HG03025 (cell line): ENCODE data around the gene CDKAL1.
"Not testable (repeated sequence)": the region's sequence is repeated elsewhere in the genome, so short reads cannot be mapped to it uniquely, and the experiment has no call there.

Experiments used
- ATAC-seq: cut with Tn5 transposase; IDR thresholded peaks from one replicate; pipeline ENCODE4 v1.9.1; 2021; ENCODE audit warnings: mild to moderate bottlenecking, moderate library complexity; ENCODE audit not compliant: unreplicated experiment, low FRiP score

Gene CDKAL1

DNA sequence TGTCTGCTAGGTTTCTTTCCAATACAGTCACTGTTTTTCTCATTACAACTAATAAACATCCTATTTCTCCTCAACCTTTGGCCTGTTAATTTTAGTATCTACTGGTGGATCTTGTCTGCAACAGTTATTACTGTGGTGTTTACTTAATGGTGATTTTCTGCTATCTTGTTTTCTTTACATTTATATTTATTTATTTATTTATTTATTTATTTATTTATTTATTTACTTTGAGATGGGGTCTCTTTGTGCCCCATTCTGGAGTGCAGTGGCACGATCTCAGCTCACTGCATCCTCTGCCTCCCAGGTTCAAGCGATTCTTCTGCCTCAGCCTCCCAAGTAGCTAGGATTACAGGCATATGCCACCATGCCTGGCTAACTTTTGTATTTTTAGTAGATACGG lies 15.1 kb downstream of the CDKAL1 start:
- ATAC-seq = not testable (repeated sequence)

DNA sequence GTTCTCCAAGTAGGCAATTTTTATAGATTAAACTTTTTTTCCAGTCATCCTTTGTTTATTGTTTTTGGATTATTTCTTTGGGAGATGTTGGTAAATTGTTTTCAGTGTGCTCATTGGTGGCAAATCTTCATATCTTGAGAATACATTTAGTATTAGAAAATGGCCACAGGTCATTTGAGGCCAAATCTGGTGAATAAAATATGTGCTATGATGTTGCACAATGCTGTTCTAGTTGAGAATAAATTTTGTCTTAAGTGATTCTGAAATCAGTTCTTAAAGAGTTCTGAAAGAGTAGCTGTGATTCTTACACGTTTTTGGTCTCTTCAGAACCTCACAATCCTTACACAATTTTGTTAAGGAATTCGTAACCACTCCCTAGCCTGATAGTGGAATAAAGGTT lies 20.1 kb downstream of the CDKAL1 start:
- no peak for ATAC-seq

DNA sequence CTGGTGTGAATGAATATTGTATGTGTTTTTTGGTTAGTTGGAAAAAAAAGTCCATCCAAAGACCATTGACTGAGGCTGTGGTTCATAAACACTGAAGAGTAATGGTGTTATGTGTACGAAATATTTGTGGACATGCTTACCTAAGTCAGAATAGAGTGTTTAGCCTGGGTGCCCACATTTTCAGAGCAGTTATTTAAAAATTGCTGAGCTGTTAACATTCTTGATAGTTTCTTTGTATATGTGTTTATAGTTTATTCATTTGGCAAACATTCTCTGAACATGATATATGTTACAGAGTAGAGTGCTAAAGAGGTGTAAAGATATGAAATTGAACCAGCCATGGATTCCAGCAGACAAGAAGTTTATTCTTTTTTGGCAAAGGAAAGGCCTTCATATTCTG lies 20.6 kb downstream of the CDKAL1 start:
- ATAC-seq = no peak

DNA sequence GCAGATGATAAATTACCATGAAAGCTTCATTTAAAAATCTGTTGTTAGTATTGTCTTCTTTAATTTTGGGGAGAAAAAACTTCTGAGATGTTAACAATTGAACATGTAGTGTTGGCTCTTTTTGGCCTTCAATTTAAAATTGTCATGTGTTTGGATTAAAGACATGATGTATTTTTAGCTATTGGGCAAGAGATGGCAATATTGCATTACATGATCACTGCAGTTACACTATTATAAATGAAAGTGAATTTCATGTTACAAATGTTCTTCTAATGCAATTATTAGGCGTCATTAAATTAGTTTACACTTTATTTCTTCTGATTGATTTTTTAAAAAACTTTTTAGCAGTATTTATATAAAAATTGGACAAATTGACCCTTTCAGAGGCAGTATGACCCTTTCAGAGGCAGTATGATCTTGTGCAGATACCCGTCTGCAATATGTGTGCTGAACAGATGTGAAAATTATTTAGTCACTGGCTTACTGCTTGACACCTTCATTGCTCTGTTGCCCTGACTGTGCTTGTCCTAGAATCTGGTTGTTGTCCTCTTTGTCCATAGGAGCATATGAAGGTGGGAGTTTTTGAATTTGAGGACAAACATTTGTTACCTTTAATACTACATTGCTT lies 25.8 kb downstream of the CDKAL1 start:
- no peak for ATAC-seq

DNA sequence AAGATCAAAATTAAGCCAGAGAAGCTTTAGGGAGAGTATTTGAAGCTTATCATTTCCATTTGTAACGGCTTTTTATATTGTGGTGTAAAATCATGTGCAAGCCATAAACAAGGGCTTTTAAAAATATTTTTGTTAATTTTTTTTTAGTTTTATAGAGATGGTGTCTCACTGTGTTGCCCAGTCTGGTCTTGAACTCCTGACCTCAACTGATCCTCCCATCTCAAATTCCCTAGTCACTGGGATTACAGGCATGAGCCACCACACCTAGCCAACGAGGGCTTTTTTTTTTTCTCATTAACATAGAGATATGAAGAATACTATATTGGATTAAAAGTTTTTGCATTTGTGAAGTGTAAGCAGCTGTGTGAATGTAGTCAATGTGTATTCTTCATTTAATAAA lies 29.1 kb downstream of the CDKAL1 start:
- ATAC-seq = no peak

DNA sequence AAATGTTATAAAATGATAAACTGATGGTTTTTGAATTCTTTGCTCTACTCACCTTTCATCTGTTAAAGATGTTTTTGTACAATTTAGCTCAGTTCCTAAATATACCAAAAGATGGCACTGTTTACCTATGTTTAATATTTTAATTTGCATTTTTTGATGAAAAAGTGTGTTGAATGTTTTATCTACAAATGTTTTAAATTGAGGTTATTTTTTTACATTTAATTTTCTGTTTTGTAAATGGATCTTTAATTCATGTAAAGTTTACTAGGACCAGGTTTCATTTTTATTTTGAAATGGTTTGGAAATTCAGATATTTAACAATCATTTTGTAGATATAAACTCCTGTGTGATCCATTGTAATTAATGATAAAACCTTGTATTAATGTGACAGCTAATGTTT lies 30.0 kb downstream of the CDKAL1 start:
- ATAC-seq = no peak

DNA sequence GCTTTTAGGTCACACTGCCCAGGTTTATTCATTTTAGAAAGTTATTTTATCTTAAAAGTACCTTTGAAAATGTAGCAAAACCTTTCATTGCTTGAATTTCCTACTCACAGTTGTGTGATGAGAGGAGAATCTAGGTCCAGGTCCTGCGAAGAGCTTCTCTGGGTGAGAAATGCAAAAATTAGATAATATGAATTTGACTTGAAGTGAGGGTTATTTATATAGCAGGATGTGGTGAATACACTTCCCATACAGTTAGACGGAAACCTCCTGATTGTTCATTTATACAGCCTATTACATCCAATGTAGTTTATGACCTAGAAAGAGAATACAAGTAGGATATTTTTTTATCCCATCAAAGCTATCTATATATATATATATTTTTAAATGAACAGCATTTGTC lies 30.5 kb downstream of the CDKAL1 start:
- ATAC-seq = peak; percentile 40

DNA sequence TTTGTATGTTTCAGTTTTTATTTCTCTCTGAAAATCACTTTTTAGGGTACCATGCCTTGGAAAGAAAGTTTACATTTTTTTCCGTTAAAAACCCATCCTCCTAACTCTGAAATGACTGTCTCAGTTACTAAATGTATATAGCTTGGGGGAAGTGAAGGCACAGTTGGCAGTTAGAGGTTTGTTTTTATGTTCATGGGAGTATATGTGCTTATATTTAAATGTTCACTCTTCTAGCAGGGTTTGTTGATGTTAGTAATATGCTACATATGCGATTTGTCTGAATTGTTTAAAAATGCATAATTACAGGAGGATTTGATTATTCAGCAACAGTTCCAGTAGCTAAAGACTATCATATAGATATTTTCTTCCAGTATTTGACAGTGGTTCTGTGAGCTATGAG lies 31.1 kb downstream of the CDKAL1 start:
- ATAC-seq = peak; percentile 47

DNA sequence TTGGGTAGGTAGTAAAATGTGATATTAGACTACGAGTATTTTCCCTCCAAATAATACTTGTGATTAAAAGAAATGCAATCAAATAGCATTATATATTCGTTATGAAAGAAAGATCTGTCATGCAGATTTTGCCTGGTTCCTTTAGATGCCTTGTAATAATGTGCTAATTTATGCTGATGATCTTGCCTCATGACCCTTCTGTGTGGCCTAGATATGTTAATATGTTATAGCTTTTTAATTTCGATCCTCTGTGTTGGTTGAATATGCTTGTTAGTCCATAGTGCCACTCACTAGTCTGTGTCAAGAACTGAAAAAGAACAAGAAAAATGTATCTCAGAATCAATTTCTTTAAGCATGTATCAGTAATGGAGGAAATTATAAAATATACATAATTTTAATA lies 31.9 kb downstream of the CDKAL1 start:
- no peak for ATAC-seq

DNA sequence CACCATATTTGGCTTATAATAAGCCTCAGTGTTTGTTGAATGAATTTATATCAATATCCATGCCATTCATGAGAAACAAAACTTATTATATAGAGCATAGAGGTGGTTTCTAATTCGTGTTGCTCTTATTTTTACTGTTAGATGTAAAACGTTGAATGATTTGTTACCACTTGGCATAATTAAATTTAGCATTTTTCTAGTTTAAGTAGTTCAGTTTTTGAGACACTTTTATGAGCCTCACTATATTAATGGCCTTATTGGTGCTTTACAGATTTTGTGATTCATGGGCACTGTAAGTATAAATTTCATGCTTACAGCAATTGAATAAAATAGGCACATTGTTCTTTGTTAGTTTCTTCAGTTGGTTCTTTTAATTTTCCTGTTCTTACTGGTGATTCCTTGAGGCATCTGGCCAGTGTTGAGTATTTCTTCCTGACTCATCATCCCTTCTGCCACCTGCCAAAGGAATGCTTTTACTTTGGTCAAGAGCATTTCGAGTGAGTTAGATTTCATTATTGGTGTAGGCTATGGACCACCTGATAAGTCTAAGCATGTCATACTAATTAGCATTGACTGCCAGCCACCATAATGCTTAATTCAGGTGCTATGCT lies 34.8 kb downstream of the CDKAL1 start:
- ATAC-seq = no peak

DNA sequence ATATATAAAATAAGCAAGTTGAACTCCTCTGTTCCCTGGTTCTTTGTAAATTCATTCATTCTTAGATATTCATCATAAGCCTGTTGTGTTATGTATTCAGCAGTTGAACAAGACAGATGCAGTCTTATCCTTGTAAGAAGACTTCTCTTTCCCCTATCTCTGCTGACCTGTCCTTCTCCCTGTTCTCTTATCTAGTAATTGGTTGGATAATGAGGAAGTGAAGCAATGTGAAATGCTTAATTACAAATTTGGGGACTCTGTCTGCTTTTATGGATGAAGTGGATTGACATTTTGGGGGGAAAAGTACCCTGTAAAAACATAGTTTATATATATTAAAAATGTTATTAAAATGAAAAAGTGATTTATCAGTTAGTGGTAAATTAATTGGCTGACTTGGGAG lies 37.0 kb downstream of the CDKAL1 start:
- ATAC-seq = no peak

DNA sequence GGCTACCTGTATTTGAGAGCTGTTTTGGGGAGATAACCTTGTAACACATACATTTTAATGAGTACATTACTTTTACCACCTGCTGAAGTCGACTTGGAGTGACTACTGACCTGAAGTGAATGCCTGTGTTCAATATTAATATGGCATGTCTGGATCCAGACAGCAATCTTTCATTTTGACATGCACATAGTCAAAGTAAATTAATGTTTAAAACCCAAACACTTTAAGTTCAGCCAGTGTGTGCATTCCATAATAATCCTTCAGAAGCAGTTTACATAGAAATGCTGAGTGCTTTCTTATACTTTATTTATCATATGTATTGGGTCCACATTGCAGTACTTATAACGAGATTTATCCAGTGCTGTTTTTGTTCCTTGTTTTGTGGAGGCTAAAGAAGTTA lies 38.0 kb downstream of the CDKAL1 start:
- no peak for ATAC-seq

DNA sequence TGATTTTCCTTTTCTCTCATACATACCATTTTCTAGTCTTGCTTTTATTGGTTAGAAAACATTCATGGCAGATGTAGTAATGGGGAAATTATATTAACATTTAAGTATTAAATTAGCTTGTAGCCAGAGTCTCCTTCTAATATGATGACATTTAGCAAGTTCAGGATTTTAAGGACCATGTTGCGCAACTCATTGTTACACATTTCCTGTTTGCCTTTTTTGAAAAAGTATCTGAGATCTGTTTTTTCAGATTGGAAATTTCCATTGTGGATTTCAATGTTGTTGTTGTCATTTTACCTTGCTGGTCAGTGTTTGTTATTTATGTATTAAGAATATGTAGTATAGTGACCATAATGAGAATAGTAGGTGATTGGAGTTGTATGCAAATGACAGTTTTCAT lies 38.7 kb downstream of the CDKAL1 start:
- ATAC-seq = no peak

DNA sequence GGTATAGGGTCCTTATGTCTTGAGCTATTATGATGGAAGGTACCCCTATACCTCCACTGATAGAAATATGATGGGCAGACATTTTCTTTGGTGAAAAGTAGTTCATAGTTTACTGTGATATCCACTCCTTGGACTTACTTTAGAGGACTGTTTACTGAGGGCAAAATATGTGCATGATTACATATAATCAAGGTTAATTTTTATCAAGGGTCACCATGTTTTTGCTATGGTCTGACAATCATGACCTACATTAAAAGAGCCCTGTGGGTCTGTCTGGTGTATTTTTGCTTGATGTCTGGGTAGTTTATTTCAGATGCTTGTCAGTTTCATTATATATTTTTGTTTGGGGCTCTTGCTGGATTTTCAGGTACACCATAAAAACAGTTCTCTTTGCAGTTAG lies 40.1 kb downstream of the CDKAL1 start:
- ATAC-seq = no peak

DNA sequence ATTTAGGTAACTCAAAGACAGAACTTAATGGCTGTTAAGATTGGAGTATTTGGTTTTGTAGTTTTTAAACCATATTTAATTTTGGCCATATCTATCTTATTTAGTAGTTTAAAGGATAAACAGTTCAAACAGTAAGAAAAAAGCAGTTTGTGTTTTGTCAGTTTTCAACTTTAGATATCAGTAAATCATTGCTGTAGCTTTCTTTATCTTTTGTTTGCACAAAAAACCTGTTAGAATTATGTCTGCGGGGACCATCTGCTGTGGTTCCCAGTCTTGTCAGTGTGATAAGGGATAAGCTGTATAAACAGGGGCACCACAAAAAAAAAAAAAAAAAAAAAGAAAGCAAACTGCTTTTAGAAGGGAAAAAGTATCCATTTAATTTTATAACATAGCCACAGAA lies 40.9 kb downstream of the CDKAL1 start:
- no peak for ATAC-seq

DNA sequence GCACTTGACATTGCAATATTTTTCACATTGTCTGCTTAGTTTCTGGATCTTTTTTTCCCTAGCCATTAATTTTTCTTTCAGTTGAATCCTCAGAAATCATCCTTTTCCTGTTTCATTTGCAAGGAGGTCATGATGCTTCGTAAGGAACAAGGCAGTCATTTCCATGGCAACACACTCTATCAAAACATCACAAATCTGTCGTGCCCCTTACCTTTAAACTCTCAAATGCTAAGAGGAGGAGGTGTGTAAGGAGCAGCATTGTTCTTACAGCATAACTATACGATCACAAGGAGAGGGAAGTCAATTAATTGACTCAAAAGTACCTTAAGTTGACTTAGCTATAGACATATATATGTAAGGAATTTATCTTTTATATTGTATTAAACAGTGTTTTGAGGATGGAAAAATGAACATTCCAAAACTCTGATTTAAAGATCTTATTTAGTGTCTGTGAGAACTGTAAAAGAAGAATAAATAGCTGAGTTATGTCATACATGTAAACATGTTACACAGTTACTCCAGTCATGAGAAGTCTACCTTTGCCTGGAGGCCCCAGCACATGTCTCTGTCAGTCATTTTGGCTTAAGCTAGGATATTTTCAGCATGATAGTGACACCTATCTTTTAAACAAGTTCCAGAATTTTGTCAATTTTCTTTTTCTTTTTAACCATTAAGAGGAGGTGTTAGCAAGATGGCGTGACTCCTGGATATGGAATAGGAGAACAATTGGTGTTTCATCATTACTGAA lies 41.6 kb downstream of the CDKAL1 start:
- ATAC-seq = no peak

DNA sequence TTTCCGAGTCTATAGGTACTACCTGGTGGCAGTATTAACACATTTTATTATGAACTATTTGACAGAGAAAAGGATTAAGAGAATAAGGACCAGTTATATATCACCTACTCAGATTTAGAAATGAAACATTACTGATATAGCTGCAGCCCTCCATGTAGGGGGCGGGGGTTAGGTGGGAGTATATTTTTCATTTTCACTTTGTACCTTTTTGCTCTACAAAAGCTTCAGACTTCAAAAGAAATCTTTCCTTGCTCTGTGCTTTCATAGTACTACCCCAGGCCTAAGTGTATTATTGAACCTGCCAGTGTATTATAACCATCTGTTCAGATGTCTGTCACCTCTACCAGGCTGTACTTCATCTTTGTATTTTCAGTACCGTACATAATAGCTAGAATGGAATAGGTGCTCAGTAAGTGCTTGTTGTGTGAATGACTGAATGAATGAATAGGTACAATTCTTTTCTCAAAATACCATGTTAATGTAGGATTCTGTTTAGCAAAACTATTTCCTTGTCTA lies 43.0 kb downstream of the CDKAL1 start:
- no peak for ATAC-seq

DNA sequence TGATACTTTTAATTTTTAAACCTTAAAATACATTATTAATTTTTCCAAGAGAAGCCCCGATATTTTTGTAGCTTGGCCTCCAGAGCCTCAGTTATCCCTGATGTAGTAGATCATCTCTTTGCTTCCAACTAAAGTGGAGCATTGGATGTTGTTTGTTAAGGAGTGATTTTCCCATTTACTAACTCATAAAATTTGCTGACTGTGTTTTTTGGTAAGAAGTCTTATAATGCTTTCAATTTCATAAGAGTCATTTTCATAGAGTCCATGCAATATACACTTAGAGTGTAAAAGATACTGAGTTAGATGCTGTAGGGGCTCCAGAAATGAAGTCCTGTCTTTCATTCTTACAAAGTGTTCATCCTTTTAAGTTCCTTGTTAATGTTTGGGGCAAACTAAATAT lies 46.8 kb downstream of the CDKAL1 start:
- ATAC-seq = no peak

DNA sequence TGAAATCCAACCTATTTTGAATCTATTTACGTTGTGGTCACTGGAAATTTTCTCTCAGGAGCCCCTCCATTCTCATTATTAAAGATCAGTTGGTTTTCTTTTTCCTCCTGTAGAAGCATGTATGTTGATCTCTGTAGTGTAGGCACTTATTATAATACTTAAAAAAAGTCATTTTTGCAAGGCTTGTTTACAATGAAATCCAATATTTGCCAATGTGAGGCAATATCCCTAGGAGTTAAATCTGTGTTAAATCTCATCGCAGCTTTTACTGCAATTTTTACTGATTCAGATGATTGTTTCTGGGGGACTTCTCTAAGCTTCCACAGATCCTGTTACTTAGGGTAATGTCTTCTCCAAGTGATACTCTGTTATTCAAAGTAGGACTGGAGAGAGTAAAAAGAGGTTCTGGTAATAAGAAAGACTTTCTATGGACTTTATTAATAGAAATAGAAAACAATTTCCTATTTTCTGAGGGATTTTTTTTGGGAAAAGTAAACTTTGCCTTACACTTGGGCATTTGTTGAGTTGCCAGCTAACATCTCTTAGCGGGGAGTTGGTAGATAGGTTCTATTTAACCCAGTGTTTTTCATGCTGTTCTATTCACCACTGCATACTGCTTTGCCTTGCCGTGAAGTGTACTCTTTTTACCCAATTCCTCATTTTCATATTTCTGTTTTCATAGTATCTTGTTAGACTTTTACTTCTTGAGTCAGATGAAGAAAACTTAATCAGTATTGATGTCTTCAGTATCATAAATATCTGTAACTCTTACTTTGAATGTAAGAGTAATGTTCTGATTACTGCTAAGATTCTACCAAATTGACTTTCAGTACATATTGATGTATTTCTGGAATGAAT lies 48.6 kb downstream of the CDKAL1 start:
- ATAC-seq = peak; percentile 63

DNA sequence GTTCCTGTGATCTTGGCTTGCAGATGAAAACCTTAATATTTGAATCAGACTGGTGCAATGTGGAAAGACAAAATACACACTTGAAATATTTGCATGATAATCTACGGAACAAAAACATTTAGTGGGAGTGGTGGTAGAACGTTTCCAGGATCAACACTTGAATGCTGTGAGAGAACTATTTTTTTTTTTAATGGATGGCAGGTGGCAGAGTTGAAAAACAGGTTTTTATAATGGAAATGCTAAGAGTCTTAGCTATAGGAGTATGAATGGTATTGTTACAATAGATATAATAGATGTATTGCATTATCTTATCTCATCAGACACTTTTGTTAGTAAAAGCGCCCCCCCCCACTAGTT lies 49.2 kb downstream of the CDKAL1 start:
- ATAC-seq = no peak
